ENCODE measurements around the gene SSNA1.

Gene SSNA1

GRCh38 chr9:137218212-137218753, 29.8 kb downstream of the SSNA1 start:
- no peak for TF ChIP-seq CTCF (IDR thresholded peaks at IDR 0.05; ENCODE audit: insufficient read depth, low read depth, low read length, missing control alignments)
- no peak for DNase-seq (ENCODE audit: low read depth)
- H3K4me3 ChIP-seq (ENCODE audit: low read depth, low read length) = no peak overlapping the region

- no peak for DNase-seq (ENCODE audit: low read depth)
- TF ChIP-seq CTCF (IDR thresholded peaks at IDR 0.05; ENCODE audit: insufficient read depth, low read depth, low read length, missing control alignments) = no peak
These were observed 30.3 kb downstream of the SSNA1 start for GRCh38 chr9:137218754-137219271.

DNA sequence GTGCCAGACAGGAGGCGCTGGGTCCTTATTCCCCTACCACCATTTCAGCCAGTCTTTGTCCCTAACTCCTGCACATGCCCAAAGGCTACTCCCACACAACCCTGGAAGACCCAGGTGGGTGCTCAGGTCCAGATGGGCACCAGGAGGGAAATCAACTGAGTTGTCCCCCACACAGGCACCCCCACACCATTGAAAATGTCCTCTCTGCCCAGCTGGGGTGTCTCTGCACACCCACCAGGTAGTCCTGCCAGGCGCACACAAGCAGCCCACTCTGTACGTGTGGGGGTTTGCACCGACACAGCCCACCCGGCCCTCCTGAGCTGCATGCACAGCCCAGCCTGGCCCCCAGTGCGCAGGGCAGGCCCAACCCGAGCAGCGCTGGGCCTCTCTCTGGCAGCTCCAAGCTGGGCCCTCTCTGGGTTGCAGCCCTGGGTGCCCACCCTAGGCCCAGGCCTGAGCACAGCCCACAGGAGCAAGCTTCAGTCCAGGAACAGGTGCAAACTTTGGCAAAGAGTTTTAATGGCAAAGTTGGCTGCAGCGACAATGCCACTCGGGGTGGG, 31.4 kb downstream of the SSNA1 start:
- TF ChIP-seq CTCF (IDR thresholded peaks at IDR 0.05; ENCODE audit: insufficient read depth, low read depth, low read length, missing control alignments) = no peak
- DNase-seq (ENCODE audit: low read depth) = no peak
- H3K4me3 ChIP-seq (ENCODE audit: low read depth, low read length) = no peak overlapping the region

More at GRCh38 chr9:137218754-137219271, 30.3 kb downstream of the SSNA1 start:
- H3K4me3 ChIP-seq (ENCODE audit: low read depth, low read length) = no peak overlapping the region

DNA sequence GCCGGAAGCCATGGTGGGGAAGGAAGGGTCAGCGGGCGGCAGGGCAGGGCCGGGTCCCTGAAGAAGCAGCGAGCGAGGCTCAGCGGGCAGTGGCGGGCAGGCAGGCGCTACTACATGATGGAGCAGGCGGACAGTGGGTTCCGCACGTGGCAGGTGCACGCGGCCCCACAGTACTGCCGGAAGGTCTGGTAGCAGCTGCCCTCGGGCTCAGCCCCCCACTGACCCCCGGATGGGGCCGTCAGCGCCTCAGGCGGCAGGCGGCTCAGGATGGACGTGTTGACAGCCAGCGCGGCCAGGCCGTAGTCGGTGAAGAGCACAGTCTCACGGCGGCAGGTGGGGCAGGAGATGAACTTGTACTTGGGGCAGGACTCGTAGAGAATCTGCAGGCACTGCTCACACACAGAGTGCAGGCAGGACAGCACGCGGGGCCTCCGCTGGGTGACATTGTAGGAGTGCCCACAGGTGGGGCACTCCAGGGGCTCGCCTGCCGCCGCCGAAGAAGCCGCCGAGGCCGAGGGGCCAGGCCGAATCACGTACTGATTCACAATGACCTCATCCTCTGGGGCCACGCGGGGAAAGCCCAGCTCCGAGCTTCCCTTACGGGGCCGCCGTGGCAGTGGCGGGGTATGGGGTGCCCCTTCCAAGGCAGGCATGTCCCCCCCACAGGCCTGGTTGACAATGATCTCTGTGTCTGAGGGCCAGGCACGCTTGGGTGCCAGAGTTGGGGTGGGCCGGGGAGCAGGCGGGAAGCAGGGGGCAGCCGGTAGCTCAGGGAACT, 32.0 kb downstream of the SSNA1 start:
- H3K4me3 ChIP-seq (ENCODE audit: low read depth, low read length) = no peak overlapping the region
- DNase-seq (ENCODE audit: low read depth) = no peak
- no peak for TF ChIP-seq CTCF (IDR thresholded peaks at IDR 0.05; ENCODE audit: insufficient read depth, low read depth, low read length, missing control alignments)

DNA sequence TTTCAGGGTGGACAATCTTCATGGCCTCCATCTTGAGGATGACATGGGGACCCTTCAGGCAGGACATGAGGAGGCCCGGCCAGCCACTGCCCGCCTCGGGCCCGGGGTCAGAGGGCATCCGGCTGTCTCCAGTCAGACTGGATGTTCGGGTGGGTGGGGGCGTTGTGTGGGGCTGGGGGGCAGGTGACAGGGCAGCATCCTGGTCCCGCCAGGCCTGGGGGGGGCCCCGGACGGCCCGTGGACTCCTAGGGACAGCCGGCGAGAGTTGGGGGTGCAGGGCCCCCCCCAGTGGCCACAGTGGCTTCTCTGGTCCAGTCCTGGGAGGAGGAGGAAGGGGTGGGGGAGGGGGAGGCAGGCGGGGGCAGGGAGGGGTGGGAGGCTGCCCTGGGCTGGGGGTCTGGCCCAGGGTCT, 32.6 kb downstream of the SSNA1 start:
- no peak overlapping the region for H3K4me3 ChIP-seq (ENCODE audit: low read depth, low read length)
- no peak for DNase-seq (ENCODE audit: low read depth)
- no peak for TF ChIP-seq CTCF (IDR thresholded peaks at IDR 0.05; ENCODE audit: insufficient read depth, low read depth, low read length, missing control alignments)

GRCh38 chr9:137221506-137222111, 33.1 kb downstream of the SSNA1 start:
- DNase-seq (ENCODE audit: low read depth) = no peak
- TF ChIP-seq CTCF (IDR thresholded peaks at IDR 0.05; ENCODE audit: insufficient read depth, low read depth, low read length, missing control alignments) = no peak
- peak overlapping the region; percentile 46 for H3K4me3 ChIP-seq (ENCODE audit: low read depth, low read length)

Measured in GM12865 (cell line).